Measurements from ENCODE around the gene JPH3. TPM values are rescaled to one million over a fixed set of nuclear protein-coding genes. Genes with fewer than 3 reads are reported as not detected.

The JPH3 gene
- total RNA-seq, 4 donors from 2014 or later, result not detected

DNA sequence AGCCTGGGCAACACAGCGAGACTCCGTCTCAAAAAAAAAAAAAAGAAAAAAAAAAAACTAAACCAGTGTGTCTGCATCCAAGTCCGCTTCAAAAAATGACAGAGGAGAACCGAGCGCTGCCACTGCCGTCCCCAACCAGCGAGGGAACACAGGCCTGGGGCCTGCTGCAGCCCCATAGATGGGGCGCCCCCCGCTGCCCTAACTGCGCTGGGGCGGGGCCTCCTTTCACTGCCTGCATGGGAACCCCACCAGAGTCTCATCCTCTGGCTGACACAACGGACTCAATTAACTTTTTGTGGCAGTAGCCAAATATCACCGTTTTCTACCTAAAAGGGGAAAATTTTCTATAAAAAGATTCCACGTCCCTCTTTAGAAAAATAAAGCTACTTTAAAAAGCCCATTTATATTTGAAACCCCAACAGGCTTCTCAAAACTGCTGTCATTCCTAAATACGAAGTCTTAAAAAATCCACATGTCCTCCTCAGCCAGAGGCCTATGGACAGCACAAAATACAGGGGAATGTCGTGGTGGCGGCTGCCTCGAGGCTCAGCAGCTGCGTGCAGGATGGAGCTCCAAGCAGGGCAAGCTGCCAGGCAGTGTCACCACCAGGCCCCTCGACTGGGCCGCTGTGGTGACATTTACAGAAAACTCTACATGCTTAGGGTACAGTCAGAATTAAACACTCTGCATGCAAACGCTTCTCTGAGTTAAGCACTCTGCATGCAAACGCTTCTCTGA, 133.1 kb downstream of the JPH3 start:
- intact Hi-C loops (cut with DNase I; ENCODE audit: low total_unique reads), result no loop called here
- ATAC-seq (no peak), DNase-seq (no peak)
- Histone ChIP-seq H3K27me3 (no peaks in the 10 kb centered on the region), H3K36me3 (peaks cover 0 to 7% of the 10 kb centered on the region in 2 donors), H3K4me1 (no peaks in the 10 kb centered on the region), H3K27ac (no peak overlapping the region), H3K9me3 (no peaks in the 10 kb centered on the region), H3K4me3 (no peak overlapping the region)
- TF ChIP-seq, protein P1, sequence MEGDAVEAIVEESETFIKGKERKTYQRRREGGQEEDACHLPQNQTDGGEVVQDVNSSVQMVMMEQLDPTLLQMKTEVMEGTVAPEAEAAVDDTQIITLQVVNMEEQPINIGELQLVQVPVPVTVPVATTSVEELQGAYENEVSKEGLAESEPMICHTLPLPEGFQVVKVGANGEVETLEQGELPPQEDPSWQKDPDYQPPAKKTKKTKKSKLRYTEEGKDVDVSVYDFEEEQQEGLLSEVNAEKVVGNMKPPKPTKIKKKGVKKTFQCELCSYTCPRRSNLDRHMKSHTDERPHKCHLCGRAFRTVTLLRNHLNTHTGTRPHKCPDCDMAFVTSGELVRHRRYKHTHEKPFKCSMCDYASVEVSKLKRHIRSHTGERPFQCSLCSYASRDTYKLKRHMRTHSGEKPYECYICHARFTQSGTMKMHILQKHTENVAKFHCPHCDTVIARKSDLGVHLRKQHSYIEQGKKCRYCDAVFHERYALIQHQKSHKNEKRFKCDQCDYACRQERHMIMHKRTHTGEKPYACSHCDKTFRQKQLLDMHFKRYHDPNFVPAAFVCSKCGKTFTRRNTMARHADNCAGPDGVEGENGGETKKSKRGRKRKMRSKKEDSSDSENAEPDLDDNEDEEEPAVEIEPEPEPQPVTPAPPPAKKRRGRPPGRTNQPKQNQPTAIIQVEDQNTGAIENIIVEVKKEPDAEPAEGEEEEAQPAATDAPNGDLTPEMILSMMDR (IDR thresholded peaks at IDR 0.05 in 4 of 5, conservative IDR thresholded peaks at IDR 0.05 in 1 of 5), result no peak
- TF ChIP-seq POLR2A (IDR thresholded peaks at IDR 0.05), result no peak
- in situ Hi-C loops (cut with MboI; ENCODE audit: low sequenced_read_pairs in 4 of 4), result no loop called here

GRCh38 chr16:87736008-87736382, 133.7 kb downstream of the JPH3 start:
- no peak for ATAC-seq

GRCh38 chr16:87739801-87740200, 137.5 kb downstream of the JPH3 start:
- Histone ChIP-seq H3K36me3 (peaks cover 0 to 6% of the 10 kb centered on the region in 2 donors), H3K9me3 (no peaks in the 10 kb centered on the region), H3K27ac (no peak overlapping the region), H3K4me1 (no peaks in the 10 kb centered on the region), H3K4me3 (no peak overlapping the region), H3K27me3 (no peaks in the 10 kb centered on the region)
- intact Hi-C loops (cut with DNase I; ENCODE audit: low total_unique reads) (no loop called here), in situ Hi-C loops (cut with MboI; ENCODE audit: low sequenced_read_pairs in 4 of 4) (no loop called here)
- TF ChIP-seq, protein P1 (IDR thresholded peaks at IDR 0.05 in 4 of 5, conservative IDR thresholded peaks at IDR 0.05 in 1 of 5), result no peak
- no peak for TF ChIP-seq POLR2A (IDR thresholded peaks at IDR 0.05)
- DNase-seq (no peak), ATAC-seq (no peak)

More at GRCh38 chr16:87736008-87736382, 133.7 kb downstream of the JPH3 start:
- in situ Hi-C loops (cut with MboI; ENCODE audit: low sequenced_read_pairs in 4 of 4) (no loop called here), intact Hi-C loops (cut with DNase I; ENCODE audit: low total_unique reads) (no loop called here)
- TF ChIP-seq, protein P1 (IDR thresholded peaks at IDR 0.05 in 4 of 5, conservative IDR thresholded peaks at IDR 0.05 in 1 of 5), result no peak
- TF ChIP-seq POLR2A (IDR thresholded peaks at IDR 0.05), result no peak
- Histone ChIP-seq H3K27ac (no peak overlapping the region), H3K4me3 (no peak overlapping the region), H3K4me1 (no peaks in the 10 kb centered on the region), H3K9me3 (no peaks in the 10 kb centered on the region), H3K36me3 (peaks cover 0 to 9% of the 10 kb centered on the region in 2 donors), H3K27me3 (no peaks in the 10 kb centered on the region)
- no peak for DNase-seq

DNA sequence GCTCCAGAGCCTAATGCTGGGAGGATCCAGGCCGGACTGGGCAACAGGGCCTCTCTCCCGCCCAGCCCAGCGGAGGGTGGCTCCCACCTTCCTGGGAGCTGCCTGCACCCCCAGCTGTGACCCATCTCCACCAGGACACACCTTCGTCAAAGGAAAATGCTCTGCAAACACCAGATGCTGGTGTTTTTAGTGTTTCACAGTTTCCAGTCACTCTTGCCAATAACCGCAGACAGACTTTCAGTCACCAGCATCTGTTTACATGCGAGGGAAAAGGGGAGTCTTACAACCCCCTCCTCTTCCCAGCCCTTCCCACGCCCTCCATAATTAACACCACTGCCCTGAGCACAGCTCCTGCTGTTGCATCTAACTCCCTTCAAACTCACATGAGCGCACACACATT, 138.1 kb downstream of the JPH3 start:
- in situ Hi-C loops (cut with MboI; ENCODE audit: low sequenced_read_pairs in 4 of 4) (no loop called here), intact Hi-C loops (cut with DNase I; ENCODE audit: low total_unique reads) (no loop called here)
- no peak for DNase-seq
- Histone ChIP-seq H3K27ac (no peak overlapping the region), H3K36me3 (peaks cover 0 to 11% of the 10 kb centered on the region in 2 donors), H3K4me1 (no peaks in the 10 kb centered on the region), H3K9me3 (no peaks in the 10 kb centered on the region), H3K4me3 (no peak overlapping the region), H3K27me3 (no peaks in the 10 kb centered on the region)
- TF ChIP-seq, protein P1 (IDR thresholded peaks at IDR 0.05 in 4 of 5, conservative IDR thresholded peaks at IDR 0.05 in 1 of 5), result no peak
- no peak for TF ChIP-seq POLR2A (IDR thresholded peaks at IDR 0.05)
- no peak for ATAC-seq
